HepG2 (cell line): ENCODE measurements around the gene LDAF1. TPM values are rescaled to one million over a fixed set of nuclear protein-coding genes. Genes with fewer than 3 reads are reported as not detected.

Source experiments
- ATAC-seq: fragments of 200-7000 bp; cut with Tn5 transposase; 3 replicates; pipeline ENCODE4 v1.9.1; 2020; ENCODE audit warnings: mild to moderate bottlenecking, moderate library complexity
- BruUV-seq: library from RNA; stranded (reverse); fragments of 400-500 nt; replicated peaks from 2 replicates; lab custom pipeline; 2021; lab: Mats Ljungman, UMichigan
- CTCF ChIA-PET: fragments of 300-600 bp; formaldehyde crosslinking; extraction: SDS; loops from one replicate; lab custom pipeline; 2021; ENCODE audit warnings: low total read pairs, inconsistent platforms, low intra/inter-chr PET ratio; lab: Yijun Ruan, JAX
- POLR2A ChIA-PET: fragments of 350-600 bp; sonication (Branson Sonifier 250); formaldehyde crosslinking; loops from one replicate; lab custom pipeline; 2020; ENCODE audit warnings: antibody characterized with exemption, inconsistent platforms; lab: Yijun Ruan, JAX
- DNase-seq: peaks from one replicate; pipeline ENCODE4 v3.0.0-alpha.2; 2015; ENCODE audit warnings: low spot score
- FAIRE-seq: peaks from 3 replicates; lab custom pipeline; 2011; peaks lifted over from hg19 to GRCh38; lab: Jason Lieb, UNC
- H2AFZ ChIP-seq: one replicate; pipeline ENCODE4 v1.6.1; 2011; ENCODE audit warnings: low read length, inconsistent platforms
- H3K27ac ChIP-seq: fragments of 300-600 bp; 3 replicates; pipeline ENCODE4 v1.8.0; 2011; ENCODE audit warnings: mixed run types, mild to moderate bottlenecking, mixed read lengths, low read length, inconsistent platforms; ENCODE audit not compliant: insufficient read depth; ENCODE audit errors: extremely low read length
- H3K27me3 ChIP-seq, 2 experiments: fragments of 200-600 bp in 1 of 2; 2 replicates in 1 of 2; 3 replicates in 1 of 2; pipeline versions ENCODE4 v1.6.0 to v1.8.0; 2011; ENCODE audit warnings: low read length in 2 of 2, mild to moderate bottlenecking in 2 of 2, moderate library complexity in 2 of 2, inconsistent platforms in 1 of 2; ENCODE audit not compliant: insufficient read depth in 2 of 2, control insufficient read depth in 1 of 2
- H3K36me3 ChIP-seq, 2 experiments: fragments of 200-600 bp in 1 of 2; replicated peaks in 1 of 2; 2 replicates in 1 of 2; 3 replicates in 1 of 2; pipeline versions ENCODE4 v1.5.1 to v1.8.0; 2011; ENCODE audit warnings: low read length in 2 of 2, inconsistent platforms in 1 of 2; ENCODE audit not compliant: insufficient read depth in 2 of 2, control insufficient read depth in 1 of 2
- H3K4me1 ChIP-seq: 2 replicates; pipeline ENCODE4 v1.5.1; 2012; ENCODE audit warnings: low read length, inconsistent platforms; ENCODE audit not compliant: insufficient read depth
- H3K4me2 ChIP-seq: 2 replicates; pipeline ENCODE4 v1.6.0; 2011; ENCODE audit warnings: low read depth, low read length, inconsistent platforms
- H3K4me3 ChIP-seq, 3 experiments: fragments of 200-600 bp in 1 of 3; sonication (generic), shearing (Covaris generic) in 1 of 3; replicated peaks in 1 of 3; 2 replicates each; pipeline ENCODE4 v1.5.1; 2011 to 2016; ENCODE audit warnings: low read length in 3 of 3, inconsistent platforms in 2 of 3, low read depth in 2 of 3, mild to moderate bottlenecking in 2 of 3, control low read depth in 1 of 3, mixed read lengths in 1 of 3; ENCODE audit not compliant: insufficient read depth in 1 of 3
- H3K79me2 ChIP-seq: one replicate; pipeline ENCODE4 v1.6.1; 2011; ENCODE audit warnings: low read length, inconsistent platforms; ENCODE audit not compliant: insufficient read depth
- H3K9ac ChIP-seq: 2 replicates; pipeline ENCODE4 v1.6.0; 2011; ENCODE audit warnings: mild to moderate bottlenecking, low read depth, low read length, inconsistent platforms; ENCODE audit not compliant: insufficient read depth
- H3K9me3 ChIP-seq: 2 replicates; pipeline ENCODE4 v1.5.1; 2012; ENCODE audit warnings: mild to moderate bottlenecking, low read length
- H4K20me1 ChIP-seq: 2 replicates; pipeline ENCODE4 v1.6.0; 2011; ENCODE audit warnings: inconsistent platforms, mild to moderate bottlenecking, low read length, moderate library complexity; ENCODE audit not compliant: insufficient read depth
- ARNT ChIP-seq: fragments of 450-650 bp; IDR thresholded peaks from 2 replicates; pipeline ENCODE4 v1.6.1; 2017
- BCL6 ChIP-seq: IDR thresholded peaks from 2 replicates; pipeline ENCODE4 v1.6.1; 2016; ENCODE audit warnings: missing genetic modification reagents, missing compliant biosample characterization
- CBX2 ChIP-seq, 2 experiments: fragments of 200-600 bp in 1 of 2; sonication (generic); formaldehyde crosslinking in 1 of 2; IDR thresholded peaks; 2 replicates each; pipeline versions ENCODE4 v1.7.0 to v1.8.1; 2018 to 2022; ENCODE audit warnings: low read depth in 2 of 2, low read length in 1 of 2, mild to moderate bottlenecking in 1 of 2, missing genetic modification reagents in 1 of 2
- CEBPG ChIP-seq: IDR thresholded peaks from 2 replicates; pipeline ENCODE4 v1.6.1; 2016
- HES4 ChIP-seq: sonication (generic); formaldehyde crosslinking; IDR thresholded peaks from 2 replicates; pipeline ENCODE4 v1.9.0; 2021; ENCODE audit warnings: mild to moderate bottlenecking, missing genetic modification reagents, borderline replicate concordance
- HNRNPL ChIP-seq: fragments of 200-400 bp; formaldehyde crosslinking; IDR thresholded peaks from 2 replicates; pipeline ENCODE4 v1.6.1; 2017; ENCODE audit warnings: mild to moderate bottlenecking, low read depth, low read length
- MXD4 ChIP-seq: IDR thresholded peaks from 2 replicates; pipeline ENCODE4 v1.6.1; 2016; ENCODE audit warnings: mild to moderate bottlenecking, missing biosample characterization, missing genetic modification reagents
- MYC ChIP-seq: sonication (generic); formaldehyde crosslinking; IDR thresholded peaks from 2 replicates; pipeline ENCODE4 v1.9.0; 2021; ENCODE audit warnings: missing genetic modification reagents, borderline replicate concordance
- TAF15 ChIP-seq: fragments of 200-400 bp; formaldehyde crosslinking; IDR thresholded peaks from one replicate; pipeline ENCODE4 v1.6.1; 2018; ENCODE audit warnings: mild to moderate bottlenecking, low read depth, low read length; ENCODE audit not compliant: poor library complexity, severe bottlenecking
- ZKSCAN5 ChIP-seq: sonication (generic); formaldehyde crosslinking; IDR thresholded peaks from 2 replicates; pipeline ENCODE4 v1.5.1; 2020; ENCODE audit warnings: mild to moderate bottlenecking, missing genetic modification reagents
- ZNF382 ChIP-seq: sonication (generic); formaldehyde crosslinking; IDR thresholded peaks from 2 replicates; pipeline ENCODE4 v1.5.0; 2020; ENCODE audit warnings: missing genetic modification reagents, mild to moderate bottlenecking, borderline replicate concordance
- ZNF678 ChIP-seq: sonication (generic); formaldehyde crosslinking; IDR thresholded peaks from 2 replicates; pipeline ENCODE4 v1.4.0; 2020; ENCODE audit warnings: mild to moderate bottlenecking, missing genetic modification reagents
- WGBS: methylation state at CpG from one replicate; pipeline ENCODE4 v1.1.6; 2017; ENCODE audit warnings: low lambda C conversion rate; 5-methylcytosine and 5-hydroxymethylcytosine counted together
- in situ Hi-C: cut with HindIII; loops from 2 replicates; pipeline ENCODE4 v1.10.0; 2017; ENCODE audit warnings: low pct_unique_long_range_greater_than_20kb; ENCODE audit not compliant: extremely low pct_ligation_motif_present
- intact Hi-C: fragments of 100-400 bp; cut with micrococcal nuclease; formaldehyde crosslinking; loops from one replicate; pipeline ENCODE4 v1.10.0; 2022; ENCODE audit not compliant: unreplicated experiment
- polyA plus RNA-seq, 8 experiments: library from polyadenylated mRNA; depleted of rRNA in 3 of 8; stranded (reverse) in 7 of 8; unstranded in 1 of 8; fragments of >200 nt; fragmentation: Illumina TruSeq in 4 of 8; extraction: Trizol in 4 of 8; gene quantifications; 2 replicates each; pipeline versions ENCODE4 v1.2.1 to v1.2.3, GENCODE V29; 2011 to 2016; ENCODE audit warnings: low read depth in 4 of 8, missing spikeins in 1 of 8, mixed read lengths in 1 of 8; ENCODE audit not compliant: insufficient read depth in 1 of 8
- total RNA-seq, 5 experiments: library from RNA; depleted of rRNA; stranded (reverse); fragments of >200 nt; fragmentation: Illumina TruSeq; extraction: Trizol; gene quantifications; 2 replicates each; pipeline ENCODE4 v1.2.3, GENCODE V29; 2016; ENCODE audit warnings: low read depth in 1 of 5
- TF ChIP-seq, protein P1 (sequence below): sonication (generic); formaldehyde crosslinking; IDR thresholded peaks from 2 replicates; pipeline ENCODE4 v1.5.1; 2020; ENCODE audit warnings: mild to moderate bottlenecking, moderate library complexity, missing genetic modification reagents
- TF ChIP-seq, protein P2 (sequence below): sonication (generic); formaldehyde crosslinking; IDR thresholded peaks from 2 replicates; pipeline ENCODE4 v1.5.0; 2020; ENCODE audit warnings: missing genetic modification reagents, mild to moderate bottlenecking, borderline replicate concordance

The LDAF1 gene
- total and polyA plus RNA-seq, 2 of the 13 experiments (the other 11 are each of a cell fraction or from before 2014, with no cell fraction given) = 6.3 to 7.5 TPM

DNA sequence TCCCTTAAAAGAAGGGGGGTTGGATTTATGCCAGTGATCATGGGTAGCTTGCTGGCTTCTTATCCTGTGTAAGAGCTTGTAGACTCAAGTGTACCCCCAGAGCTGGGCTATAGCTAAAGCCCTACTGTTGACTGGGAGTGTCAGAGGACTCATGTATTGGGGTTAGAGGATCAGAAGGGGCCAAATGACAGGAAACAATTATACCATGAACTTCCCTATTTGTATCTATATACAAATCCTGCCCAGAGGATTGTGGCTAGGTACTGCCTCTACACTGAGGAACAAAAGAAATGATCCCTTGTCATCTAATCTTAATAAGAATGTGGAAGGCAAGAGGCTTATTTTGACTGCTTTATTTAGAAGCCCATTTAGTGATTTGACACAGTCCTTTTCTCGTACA lies 38.6 kb downstream of the LDAF1 start (continued):
- TF ChIP-seq, protein P1, sequence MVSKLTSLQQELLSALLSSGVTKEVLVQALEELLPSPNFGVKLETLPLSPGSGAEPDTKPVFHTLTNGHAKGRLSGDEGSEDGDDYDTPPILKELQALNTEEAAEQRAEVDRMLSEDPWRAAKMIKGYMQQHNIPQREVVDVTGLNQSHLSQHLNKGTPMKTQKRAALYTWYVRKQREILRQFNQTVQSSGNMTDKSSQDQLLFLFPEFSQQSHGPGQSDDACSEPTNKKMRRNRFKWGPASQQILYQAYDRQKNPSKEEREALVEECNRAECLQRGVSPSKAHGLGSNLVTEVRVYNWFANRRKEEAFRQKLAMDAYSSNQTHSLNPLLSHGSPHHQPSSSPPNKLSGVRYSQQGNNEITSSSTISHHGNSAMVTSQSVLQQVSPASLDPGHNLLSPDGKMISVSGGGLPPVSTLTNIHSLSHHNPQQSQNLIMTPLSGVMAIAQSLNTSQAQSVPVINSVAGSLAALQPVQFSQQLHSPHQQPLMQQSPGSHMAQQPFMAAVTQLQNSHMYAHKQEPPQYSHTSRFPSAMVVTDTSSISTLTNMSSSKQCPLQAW (CRISPR knock-in tag) = no peak
- no peak for TF ChIP-seq ZKSCAN5 (CRISPR knock-in tag)

DNA sequence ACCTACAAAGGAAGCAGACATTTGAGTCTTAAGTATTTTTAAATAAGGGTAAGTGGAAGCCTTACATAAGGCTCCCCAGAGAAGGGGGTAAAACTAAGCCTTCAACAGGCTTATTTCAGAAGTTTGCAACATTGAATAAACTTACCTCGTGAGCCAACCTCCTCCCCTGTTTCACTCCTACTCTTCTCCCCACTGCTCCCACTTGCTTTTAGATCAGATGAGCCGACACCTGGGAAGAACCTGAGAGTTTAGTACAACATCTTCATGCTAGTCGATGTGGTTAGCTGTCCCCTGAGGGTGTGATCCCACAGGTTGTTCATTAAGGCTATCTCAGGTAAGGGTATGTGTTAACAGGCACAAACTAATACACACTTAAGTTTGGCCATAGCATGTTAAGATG lies 39.1 kb downstream of the LDAF1 start:
- no peaks in the 10 kb centered on the region for H4K20me1 ChIP-seq
- POLR2A ChIA-PET = no interaction called here
- H3K27me3 ChIP-seq = peaks cover 5 to 61% of the 10 kb centered on the region in 2 experiments; a peak in 4 of 5 replicates
- no peak for DNase-seq
- no peaks in the 10 kb centered on the region for H3K36me3 ChIP-seq
- no TSS peak for BruUV-seq
- no peak for ATAC-seq
- intact Hi-C loops (no loop called here), in situ Hi-C loops (no loop called here)
- no peak overlapping the region for H3K4me3 ChIP-seq
- no peak for FAIRE-seq
- no peaks in the 10 kb centered on the region for H3K79me2 ChIP-seq
- H3K9ac ChIP-seq = no peak overlapping the region
- H3K4me1 ChIP-seq = no peaks in the 10 kb centered on the region
- H3K9me3 ChIP-seq = no peaks in the 10 kb centered on the region
- no peak overlapping the region for H3K4me2 ChIP-seq
- H3K27ac ChIP-seq = no peak overlapping the region
- no peak for TF ChIP-seq MXD4
- TF ChIP-seq ZNF678 (CRISPR knock-in tag) = no peak
- no peak for TF ChIP-seq CBX2 (IDR thresholded peaks at IDR 0.05; ENCODE audit: low read depth, low read length)
- TF ChIP-seq CBX2 (CRISPR knock-in tag; IDR thresholded peaks at IDR 0.05; ENCODE audit: low read depth) = no peak
- TF ChIP-seq HES4 (CRISPR knock-in tag) = no peak
- TF ChIP-seq HNRNPL = no peak
- TF ChIP-seq ZNF382 = no peak
- TF ChIP-seq BCL6 (CRISPR knock-in tag) = no peak
- no peak for TF ChIP-seq TAF15
- TF ChIP-seq, protein P2, sequence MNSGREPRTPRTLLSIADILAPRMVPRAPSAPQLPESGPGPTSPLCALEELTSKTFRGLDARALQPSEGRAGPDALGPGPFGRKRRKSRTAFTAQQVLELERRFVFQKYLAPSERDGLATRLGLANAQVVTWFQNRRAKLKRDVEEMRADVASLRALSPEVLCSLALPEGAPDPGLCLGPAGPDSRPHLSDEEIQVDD = no peak
- no peak for TF ChIP-seq MYC (CRISPR knock-in tag)
- TF ChIP-seq ARNT = no peak
- no peak for TF ChIP-seq CEBPG (CRISPR knock-in tag)
- 0% methylated on average over 3 of the region's 3 CpGs for WGBS
- CTCF ChIA-PET = no interaction called here
- H2AFZ ChIP-seq = no peak overlapping the region
